Stomach smooth muscle (tissue), 2 donors: ENCODE measurements around the gene MCCC1.

Experiments
- H3K27ac ChIP-seq: one replicate; pipeline ENCODE4 v1.7.0; 2013; ENCODE audit warnings: mild to moderate bottlenecking, low read length, inconsistent platforms
- H3K27me3 ChIP-seq, 2 donors: one replicate each; pipeline ENCODE4 v1.7.0; 2013; ENCODE audit warnings: low read length in 2 of 2; ENCODE audit not compliant: insufficient read depth in 2 of 2, control insufficient read depth in 1 of 2
- H3K36me3 ChIP-seq, 2 donors: one replicate each; pipeline ENCODE4 v1.7.0; 2013; ENCODE audit warnings: low read length in 2 of 2; ENCODE audit not compliant: control insufficient read depth in 2 of 2, insufficient read depth in 2 of 2
- H3K4me1 ChIP-seq: one replicate; pipeline ENCODE4 v1.7.0; 2013; ENCODE audit warnings: low read length; ENCODE audit not compliant: control insufficient read depth, insufficient read depth
- H3K4me3 ChIP-seq, 2 donors: one replicate each; pipeline ENCODE4 v1.7.0; 2013; ENCODE audit warnings: low read length in 2 of 2
- H3K9ac ChIP-seq, 2 donors: one replicate each; pipeline ENCODE4 v1.7.0; 2013; ENCODE audit warnings: low read length in 2 of 2, mild to moderate bottlenecking in 1 of 2
- H3K9me3 ChIP-seq, 2 donors: one replicate each; pipeline ENCODE4 v1.7.0; 2013; ENCODE audit warnings: low read length in 2 of 2; ENCODE audit not compliant: control insufficient read depth in 2 of 2
- donor health status: healthy.
- donor health status: Pancreatic carcinoma.

MCCC1 gene

DNA sequence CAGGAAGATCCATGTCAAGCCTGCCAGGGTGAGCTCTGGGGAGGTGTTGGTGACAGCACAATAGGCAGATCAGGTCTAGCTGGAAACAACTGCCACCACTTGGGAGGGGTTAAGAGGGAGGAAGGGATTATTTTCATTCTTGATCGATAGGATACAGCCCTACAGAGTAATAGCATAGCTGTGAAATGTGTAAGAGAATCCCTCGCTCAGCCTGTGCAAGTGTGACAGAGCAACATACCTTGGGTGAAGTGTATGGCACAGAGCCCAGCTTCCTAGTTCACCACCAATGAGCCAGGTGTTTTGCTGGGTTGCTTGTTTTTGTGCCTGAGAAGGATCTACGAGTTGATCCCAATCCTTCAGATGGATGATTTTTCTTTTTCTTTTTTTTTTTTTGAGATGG is 109.7 kb downstream of the MCCC1 start:
- Histone ChIP-seq H3K9me3 (no peaks in the 10 kb centered on the region), H3K4me1 (no peaks in the 10 kb centered on the region), H3K36me3 (no peaks in the 10 kb centered on the region), H3K27ac (no peak overlapping the region), H3K27me3 (no peaks in the 10 kb centered on the region), H3K9ac (no peak overlapping the region), H3K4me3 (no peak overlapping the region)

DNA sequence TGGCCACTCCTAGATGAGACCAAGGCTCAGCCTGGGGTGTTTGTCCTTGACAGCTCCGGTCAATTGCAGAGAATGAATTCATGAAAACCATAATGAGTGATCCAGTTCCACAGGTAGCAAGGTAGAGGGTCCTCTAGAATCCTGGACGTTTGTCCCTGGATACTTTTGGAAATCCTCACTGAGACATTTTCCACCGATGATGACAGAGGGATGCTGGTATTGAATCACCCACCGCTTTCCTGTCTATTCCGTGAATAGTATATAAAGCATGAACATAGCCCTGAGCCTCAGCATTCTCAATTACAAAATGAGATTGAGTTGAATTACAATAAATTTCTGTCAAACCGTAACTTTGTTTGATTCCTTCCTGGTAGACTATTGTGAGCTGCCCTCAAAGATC is 113.3 kb downstream of the MCCC1 start:
- no peaks in the 10 kb centered on the region for H3K36me3 ChIP-seq
- H3K4me1 ChIP-seq, result peaks cover 2% of the 10 kb centered on the region
- H3K27me3 ChIP-seq, result no peaks in the 10 kb centered on the region
- no peak overlapping the region for H3K4me3 ChIP-seq
- H3K9ac ChIP-seq, result no peak overlapping the region
- no peaks in the 10 kb centered on the region for H3K9me3 ChIP-seq
- no peak overlapping the region for H3K27ac ChIP-seq

DNA sequence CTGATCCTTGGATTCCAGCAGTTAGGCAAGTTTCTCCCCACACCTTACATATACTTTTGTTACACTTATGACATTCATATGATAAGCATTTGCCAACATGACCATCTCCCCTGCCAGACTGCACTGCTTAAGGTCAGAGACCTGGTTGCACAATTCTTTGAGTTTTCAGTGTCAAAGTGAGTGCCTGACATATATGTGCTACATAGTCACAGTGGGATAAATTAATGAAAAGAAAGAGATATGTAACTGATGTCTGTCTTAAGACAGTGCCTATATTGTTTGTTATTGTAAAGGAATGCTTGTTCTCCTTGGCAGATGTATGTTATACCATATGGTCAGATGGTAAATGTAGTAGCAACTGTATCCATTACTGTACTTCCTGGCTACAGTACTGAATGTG is 115.4 kb downstream of the MCCC1 start:
- Histone ChIP-seq H3K27ac (no peak overlapping the region), H3K4me3 (no peak overlapping the region), H3K4me1 (peaks cover 4% of the 10 kb centered on the region), H3K9ac (no peak overlapping the region), H3K36me3 (no peaks in the 10 kb centered on the region), H3K27me3 (no peaks in the 10 kb centered on the region), H3K9me3 (no peaks in the 10 kb centered on the region)

DNA sequence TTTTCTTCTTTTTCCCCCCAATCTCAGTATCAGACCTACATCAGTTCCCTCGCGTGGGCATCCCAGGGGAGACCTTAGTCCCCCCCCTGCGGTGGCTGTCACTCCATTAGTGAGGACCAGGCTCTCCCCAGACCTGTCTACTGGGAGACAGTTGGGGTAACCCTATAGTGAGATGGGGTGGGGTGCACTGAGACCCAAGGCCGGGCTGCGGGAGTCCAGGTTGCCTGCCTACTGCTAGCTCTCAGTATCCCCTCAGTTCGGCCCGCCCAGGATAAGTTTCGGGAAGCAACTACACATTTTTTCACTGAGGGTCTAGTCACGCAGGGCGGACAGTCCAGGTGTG is 118.3 kb downstream of the MCCC1 start:
- Histone ChIP-seq H3K9me3 (no peaks in the 10 kb centered on the region), H3K4me1 (peaks cover 4% of the 10 kb centered on the region), H3K27me3 (no peaks in the 10 kb centered on the region), H3K4me3 (peak overlapping the region; percentile 71 to 84), H3K9ac (peak overlapping the region; percentile 88 to 90), H3K36me3 (no peaks in the 10 kb centered on the region), H3K27ac (peak overlapping the region; percentile 64)

DNA sequence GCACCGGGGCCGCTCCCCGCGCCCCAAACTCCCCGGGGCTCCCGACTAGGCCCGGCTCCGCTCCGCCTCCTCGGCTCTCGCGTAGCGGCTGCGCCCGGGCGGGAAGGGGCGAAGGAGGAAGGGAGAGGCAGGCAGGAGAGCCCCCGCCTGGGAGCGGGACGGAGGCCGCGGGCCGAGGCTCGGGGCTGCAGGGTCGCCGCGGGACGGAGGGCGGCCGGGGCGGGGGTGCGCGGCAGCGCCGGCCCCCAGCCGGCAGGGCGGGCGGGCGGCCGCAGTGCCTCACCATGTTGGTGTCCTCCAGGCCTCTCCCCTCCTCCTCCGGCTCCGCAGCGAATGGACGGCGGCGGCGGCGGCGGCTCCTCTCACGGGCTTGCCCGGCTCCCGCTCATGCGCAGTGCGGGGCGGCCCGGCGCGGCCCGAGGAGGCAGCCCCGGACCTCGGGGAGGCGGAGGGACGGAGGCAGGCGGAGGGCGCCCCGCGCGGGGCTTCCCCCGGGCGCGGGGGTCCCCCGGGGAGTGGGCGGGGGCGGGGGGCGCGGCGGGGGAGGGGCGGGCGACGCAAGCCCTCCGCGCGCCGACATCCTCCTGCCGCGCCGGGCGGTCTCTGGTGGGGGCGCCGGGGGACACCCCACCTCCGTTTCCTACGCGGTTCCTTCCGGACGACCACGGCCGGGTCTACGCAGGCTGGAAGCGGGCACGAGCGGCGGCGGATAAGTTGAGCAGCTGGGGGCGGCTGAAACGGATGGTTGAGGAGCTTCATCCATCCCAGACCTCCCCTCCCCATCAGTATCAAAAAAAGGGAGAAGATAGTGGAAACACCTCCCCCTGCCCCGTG is 118.9 kb downstream of the MCCC1 start, which contains the start of gene DCUN1D1:
Gene DCUN1D1, minus strand, starts transcription at position 335 of the 834 bp plus-strand sequence. Its CDS starts 49 bp downstream, at position 286.
- H3K9me3 ChIP-seq, result no peaks in the 10 kb centered on the region
- H3K4me3 ChIP-seq, result peak within 1 kb of the TSS; percentile 84 to 88
- H3K9ac ChIP-seq, result peak within 1 kb of the TSS; percentile 88 to 90
- H3K4me1 ChIP-seq, result peaks cover 4% of the 10 kb centered on the region
- H3K27me3 ChIP-seq, result no peaks in the 10 kb centered on the region
- no peaks in the 10 kb centered on the region for H3K36me3 ChIP-seq
- peak within 1 kb of the TSS; percentile 64 for H3K27ac ChIP-seq

DNA sequence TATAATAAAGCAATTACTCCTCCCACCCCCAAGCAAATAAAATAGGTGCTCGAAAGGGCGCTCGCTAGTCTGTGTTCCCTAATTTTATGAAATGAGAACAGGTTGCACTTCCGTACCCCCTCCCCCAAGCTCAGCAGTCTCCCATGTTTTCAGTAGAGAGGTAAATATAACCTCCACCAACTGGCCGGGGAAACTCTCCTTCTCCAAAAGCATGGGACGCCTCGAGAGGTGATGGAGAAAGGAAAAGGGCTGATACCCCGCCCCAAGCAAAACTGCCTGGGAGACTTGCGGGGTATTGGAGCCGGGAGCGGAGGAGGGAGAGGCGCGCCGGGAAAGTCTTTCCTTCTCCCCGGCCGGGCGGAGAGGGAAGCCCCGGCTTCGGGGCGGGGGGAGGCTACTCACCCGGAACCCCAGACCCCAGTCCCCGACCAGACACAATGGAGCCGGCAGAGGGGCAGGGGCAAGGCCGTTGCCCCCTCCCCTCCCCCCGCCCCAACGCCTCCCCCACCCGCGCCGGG is 119.6 kb downstream of the MCCC1 start:
- H3K4me1 ChIP-seq, result peaks cover 4% of the 10 kb centered on the region
- H3K36me3 ChIP-seq, result no peaks in the 10 kb centered on the region
- H3K9me3 ChIP-seq, result no peaks in the 10 kb centered on the region
- H3K9ac ChIP-seq, result peak overlapping the region; percentile 78 to 80
- peak overlapping the region; percentile 84 to 88 for H3K4me3 ChIP-seq
- H3K27me3 ChIP-seq, result no peaks in the 10 kb centered on the region
- no peak overlapping the region for H3K27ac ChIP-seq

DNA sequence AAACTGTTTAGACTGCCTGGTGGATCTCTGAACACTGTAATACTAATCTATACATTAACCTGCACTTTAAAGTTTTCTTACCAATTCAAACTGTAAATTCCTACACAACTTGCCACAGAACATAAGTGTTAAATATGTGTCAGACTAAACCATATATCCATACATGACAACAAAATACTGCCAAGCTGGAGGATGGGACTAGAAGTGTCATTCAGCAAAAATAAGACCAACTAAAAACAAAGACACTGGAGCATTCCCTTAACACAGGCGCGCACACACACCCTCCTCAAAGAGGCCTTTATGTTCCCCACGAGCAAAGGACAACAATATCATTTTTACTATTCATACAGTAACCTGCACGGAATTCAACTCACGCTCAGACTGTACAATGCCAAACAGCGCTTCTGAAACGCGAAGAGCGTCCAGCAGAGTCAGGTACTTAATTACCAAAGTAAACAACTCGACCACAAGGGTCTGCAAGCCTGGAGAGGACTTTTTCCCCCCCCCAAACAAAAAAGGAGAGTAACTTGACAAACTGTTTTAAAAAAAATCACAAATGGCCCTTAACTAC is 120.1 kb downstream of the MCCC1 start:
- H3K27me3 ChIP-seq, result no peaks in the 10 kb centered on the region
- H3K9me3 ChIP-seq, result no peaks in the 10 kb centered on the region
- H3K27ac ChIP-seq, result no peak overlapping the region
- H3K36me3 ChIP-seq, result no peaks in the 10 kb centered on the region
- H3K9ac ChIP-seq, result peak overlapping the region; percentile 78 to 80
- peaks cover 4% of the 10 kb centered on the region for H3K4me1 ChIP-seq
- H3K4me3 ChIP-seq, result peak overlapping the region; percentile 84 to 88

DNA sequence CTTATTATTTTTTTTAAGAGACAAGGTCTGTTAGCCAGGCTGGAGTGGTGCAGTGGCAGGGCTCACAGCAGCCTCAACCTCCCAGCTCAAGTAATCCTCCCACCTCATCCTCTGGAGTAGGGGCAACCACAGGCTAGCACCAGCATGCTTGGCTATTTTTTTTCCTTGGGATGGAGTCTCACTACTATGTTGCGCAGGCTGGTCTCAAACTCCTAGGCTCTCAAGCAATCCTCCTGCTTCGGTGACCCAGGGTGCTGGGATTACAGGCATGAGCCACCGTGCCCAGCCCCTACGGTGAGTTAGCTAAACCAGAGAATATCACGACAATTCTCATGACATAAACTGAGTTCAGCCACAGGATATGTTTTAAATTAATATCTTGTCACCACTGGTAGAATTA is 120.9 kb downstream of the MCCC1 start:
- no peak overlapping the region for H3K27ac ChIP-seq
- peak overlapping the region in 1 of 2 donors; percentile 21 for H3K9ac ChIP-seq
- no peaks in the 10 kb centered on the region for H3K36me3 ChIP-seq
- peaks cover 4% of the 10 kb centered on the region for H3K4me1 ChIP-seq
- no peaks in the 10 kb centered on the region for H3K9me3 ChIP-seq
- H3K4me3 ChIP-seq, result peak overlapping the region in 1 of 2 donors; percentile 84
- H3K27me3 ChIP-seq, result no peaks in the 10 kb centered on the region

DNA sequence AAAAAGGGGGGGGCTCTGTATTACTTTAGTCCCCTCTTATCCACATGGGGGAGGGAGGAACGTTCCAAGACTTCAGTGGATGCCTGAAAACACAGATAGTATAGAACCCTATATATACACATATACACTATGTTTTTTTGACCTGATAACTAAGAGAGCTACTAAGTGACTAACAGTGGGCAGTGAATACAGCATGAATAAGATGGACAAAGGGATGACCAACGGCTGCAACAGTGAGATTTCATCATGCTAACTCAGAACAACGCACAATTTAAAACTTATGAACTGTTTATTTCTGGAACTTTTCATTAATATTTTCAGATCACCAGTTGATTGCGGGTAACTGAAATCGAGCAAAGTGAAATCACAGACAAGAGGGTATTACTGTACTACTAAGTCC is 126.2 kb downstream of the MCCC1 start:
- no peak overlapping the region for H3K4me3 ChIP-seq
- H3K27me3 ChIP-seq, result no peaks in the 10 kb centered on the region
- H3K36me3 ChIP-seq, result no peaks in the 10 kb centered on the region
- no peak overlapping the region for H3K9ac ChIP-seq
- H3K4me1 ChIP-seq, result no peaks in the 10 kb centered on the region
- H3K27ac ChIP-seq, result no peak overlapping the region
- H3K9me3 ChIP-seq, result no peaks in the 10 kb centered on the region

DNA sequence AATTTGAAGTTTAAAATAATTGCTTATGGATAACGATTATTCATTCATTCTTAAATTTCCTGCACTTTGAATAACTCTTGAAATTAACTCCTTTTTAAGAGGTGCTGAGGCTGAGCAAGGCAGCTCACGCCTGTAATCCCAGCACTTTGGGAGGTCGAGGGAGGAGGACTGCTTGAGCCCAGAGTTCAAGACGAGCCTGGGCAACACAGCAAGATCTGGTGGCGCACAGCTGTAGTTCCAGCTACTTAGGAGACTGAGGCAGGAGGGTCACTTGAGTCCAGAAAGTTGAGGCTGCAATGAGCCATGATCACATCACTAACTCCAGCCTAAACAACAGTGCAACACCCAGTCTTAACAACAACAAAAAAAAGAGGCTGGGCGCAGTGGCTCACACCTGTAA is 126.9 kb downstream of the MCCC1 start:
- no peaks in the 10 kb centered on the region for H3K9me3 ChIP-seq
- no peak overlapping the region for H3K27ac ChIP-seq
- H3K27me3 ChIP-seq, result no peaks in the 10 kb centered on the region
- H3K9ac ChIP-seq, result no peak overlapping the region
- no peak overlapping the region for H3K4me3 ChIP-seq
- H3K4me1 ChIP-seq, result no peaks in the 10 kb centered on the region
- no peaks in the 10 kb centered on the region for H3K36me3 ChIP-seq

DNA sequence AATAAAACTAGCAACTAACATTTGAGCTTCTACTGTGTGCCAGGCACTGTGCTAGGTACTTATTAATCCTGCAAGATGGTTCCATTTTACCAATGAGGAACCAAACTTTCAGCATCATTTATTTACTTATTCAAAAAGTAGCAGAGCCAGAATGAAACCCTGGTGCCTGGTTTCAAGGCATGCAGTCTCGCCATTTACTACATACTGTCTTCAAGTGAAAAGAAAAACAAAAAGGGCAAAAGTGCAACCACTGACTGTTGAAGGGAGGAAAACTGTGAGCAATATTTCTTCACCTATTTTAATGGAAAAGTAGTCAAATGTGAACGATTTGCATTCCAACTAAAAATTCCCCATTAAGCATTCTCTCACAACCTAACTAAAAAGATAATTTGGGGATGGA is 127.7 kb downstream of the MCCC1 start:
- H3K36me3 ChIP-seq, result no peaks in the 10 kb centered on the region
- no peaks in the 10 kb centered on the region for H3K4me1 ChIP-seq
- no peaks in the 10 kb centered on the region for H3K27me3 ChIP-seq
- H3K9me3 ChIP-seq, result no peaks in the 10 kb centered on the region
- H3K9ac ChIP-seq, result no peak overlapping the region
- no peak overlapping the region for H3K4me3 ChIP-seq
- no peak overlapping the region for H3K27ac ChIP-seq
